Activated CD4-positive, alpha-beta T cell treated with anti-CD3 and anti-CD28 coated beads for 4 hours (primary cell): Measurements from ENCODE around the gene TRIML2.

Experiments used
- DNase-seq, 2 donors: peaks; one replicate each; pipeline ENCODE4 v3.0.0-alpha.2; 2020

TRIML2 gene

GRCh38 chr4:188109157-188109755 lies at the start of gene TRIML2:
TSS of gene TRIML2 (minus strand) at chr4:188109603. CDS start at chr4:188105368, 4,235 bp downstream.
- DNase-seq = no peak

DNA sequence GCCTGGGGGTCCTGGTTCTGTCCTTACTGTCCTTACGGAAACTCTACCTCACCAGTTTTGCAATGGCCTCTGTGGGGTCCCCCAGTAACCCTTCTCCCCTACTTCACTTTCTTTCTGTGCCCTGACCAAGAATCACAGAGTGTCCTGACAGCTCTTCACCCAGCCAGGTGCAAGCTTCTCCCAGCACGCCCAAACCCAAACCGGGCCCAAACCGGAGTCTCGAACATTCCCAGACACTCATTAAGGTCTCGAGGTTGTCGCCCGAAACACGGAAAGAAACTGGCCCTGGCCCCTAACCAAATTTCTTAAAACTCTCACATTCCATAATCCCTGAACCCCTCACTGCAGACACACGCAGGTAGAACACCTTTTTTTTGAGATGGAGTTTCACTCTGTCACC lies 48.9 kb upstream of the TRIML2 start:
- DNase-seq = no peak

DNA sequence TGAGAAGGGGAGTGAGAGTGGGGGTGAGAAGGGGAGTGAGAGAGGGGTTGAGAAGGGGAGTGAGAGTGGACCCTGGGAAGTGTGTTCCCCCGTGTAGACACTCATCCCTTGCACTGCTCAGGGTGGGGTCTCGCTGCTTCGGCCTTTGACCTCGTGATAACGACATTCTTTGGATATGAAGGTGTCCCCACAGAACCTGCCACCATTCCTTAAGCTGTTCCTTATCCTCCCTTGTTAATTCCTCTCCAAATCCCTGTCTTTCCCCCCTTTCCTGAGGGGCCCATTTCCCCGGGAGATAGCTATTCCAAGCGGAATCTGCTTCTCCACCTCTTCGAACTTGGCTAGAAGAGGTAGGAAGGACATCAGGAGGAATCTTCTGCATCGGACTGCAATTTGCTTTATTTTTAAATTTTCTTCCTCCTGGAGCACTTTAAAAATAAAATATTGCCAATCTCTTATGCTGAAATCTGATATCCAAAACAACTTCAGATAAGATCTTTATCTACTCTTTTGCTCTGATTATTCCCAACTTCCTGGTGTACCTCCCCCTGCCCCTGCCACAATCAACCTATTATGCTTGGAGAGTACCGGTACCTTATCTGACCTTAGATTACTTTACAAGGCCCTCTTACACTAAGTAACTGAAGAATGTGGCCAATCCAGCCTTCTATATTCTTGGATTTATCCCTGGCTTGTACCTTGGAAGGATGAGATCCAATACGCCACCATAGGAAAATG lies 45.4 kb upstream of the TRIML2 start:
- DNase-seq = no peak

- DNase-seq = no peak
Observed at GRCh38 chr4:188147776-188148175, 38.4 kb upstream of the TRIML2 start.

DNA sequence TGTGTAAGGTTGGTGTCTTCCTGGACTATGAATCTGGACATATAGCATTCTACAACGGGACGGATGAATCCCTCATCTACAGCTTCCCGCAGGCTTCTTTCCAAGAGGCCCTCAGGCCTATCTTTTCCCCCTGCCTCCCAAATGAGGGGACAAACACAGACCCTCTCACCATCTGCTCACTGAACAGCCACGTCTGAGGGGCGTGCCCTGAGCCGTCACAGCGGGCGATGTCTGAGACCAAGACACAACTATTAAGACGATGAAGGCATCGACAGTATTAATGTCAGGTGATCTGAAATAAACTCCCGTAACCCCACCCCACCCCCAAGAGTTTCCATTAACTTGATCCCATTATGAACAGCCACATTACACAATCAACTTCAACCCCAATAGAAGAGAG lies 37.8 kb upstream of the TRIML2 start:
- DNase-seq = no peak

GRCh38 chr4:188146618-188147017 lies 37.2 kb upstream of the TRIML2 start:
- DNase-seq = no peak

DNA sequence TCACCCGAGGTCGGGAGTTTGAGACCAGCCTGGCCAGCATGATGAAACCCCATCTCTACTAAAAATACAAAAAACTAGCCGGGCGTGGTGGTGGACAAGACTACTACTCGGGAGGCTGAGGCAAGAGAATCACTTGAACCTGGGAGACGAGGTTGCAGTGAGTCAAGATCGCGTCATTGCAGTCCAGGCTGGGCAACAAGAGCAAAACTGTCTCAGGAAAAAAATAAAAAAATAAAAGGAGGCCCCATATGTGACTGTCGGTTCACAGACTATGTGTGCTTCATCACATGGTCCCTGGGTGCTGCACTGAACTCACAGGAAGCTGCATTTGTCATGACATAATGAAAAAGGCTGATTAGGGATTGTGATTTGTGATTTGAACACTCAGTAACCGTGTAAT lies 36.2 kb upstream of the TRIML2 start:
- no peak for DNase-seq

- no peak for DNase-seq
Observed at GRCh38 chr4:188143731-188144130, 34.3 kb upstream of the TRIML2 start.

- DNase-seq = no peak
Observed at GRCh38 chr4:188139671-188140070, 30.3 kb upstream of the TRIML2 start.

DNA sequence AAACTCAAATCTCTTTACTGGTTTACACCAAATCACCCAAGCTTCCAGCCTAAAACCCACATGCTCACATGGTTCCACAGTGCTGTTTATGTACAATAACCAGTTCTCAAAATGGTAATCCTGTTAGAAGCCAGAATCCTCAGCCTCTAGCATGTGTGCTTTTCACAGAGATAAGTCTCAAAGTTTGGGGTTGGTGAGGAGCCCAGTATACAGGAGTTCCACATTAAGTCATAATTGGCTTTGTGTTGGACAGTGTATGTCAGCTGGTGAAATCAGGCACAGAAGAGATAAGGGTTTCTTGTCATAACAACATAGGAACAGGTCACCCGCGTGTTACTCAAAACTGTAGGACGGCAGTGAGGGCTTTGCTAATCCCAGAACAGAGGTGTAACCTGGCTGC lies 29.7 kb upstream of the TRIML2 start, which contains the start of gene TRIML1:
TRIML1 (plus strand) TSS at position 301 of the 400 bp plus-strand sequence. CDS start 118 bp downstream, outside the sequence.
- DNase-seq = no peak

DNA sequence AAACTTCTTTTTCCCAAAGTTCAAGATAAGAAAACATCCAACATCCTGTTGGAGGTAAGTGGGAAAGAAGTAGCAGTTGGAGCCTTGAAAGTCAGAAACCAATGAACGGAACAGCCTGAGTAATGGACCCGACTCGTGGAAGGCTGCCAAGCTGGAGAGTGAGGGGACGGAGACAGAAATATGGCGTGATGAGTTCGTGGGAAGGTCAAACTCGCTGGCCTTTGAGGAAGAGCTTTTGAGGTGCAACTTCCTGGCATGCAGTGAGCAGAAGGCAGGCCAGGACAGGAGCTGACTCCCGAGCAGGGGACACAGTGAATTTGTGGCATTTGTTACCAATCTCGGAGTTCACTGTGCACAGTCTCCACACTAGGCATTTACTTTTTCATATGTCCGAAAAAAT lies 28.8 kb upstream of the TRIML2 start:
- DNase-seq = no peak

DNA sequence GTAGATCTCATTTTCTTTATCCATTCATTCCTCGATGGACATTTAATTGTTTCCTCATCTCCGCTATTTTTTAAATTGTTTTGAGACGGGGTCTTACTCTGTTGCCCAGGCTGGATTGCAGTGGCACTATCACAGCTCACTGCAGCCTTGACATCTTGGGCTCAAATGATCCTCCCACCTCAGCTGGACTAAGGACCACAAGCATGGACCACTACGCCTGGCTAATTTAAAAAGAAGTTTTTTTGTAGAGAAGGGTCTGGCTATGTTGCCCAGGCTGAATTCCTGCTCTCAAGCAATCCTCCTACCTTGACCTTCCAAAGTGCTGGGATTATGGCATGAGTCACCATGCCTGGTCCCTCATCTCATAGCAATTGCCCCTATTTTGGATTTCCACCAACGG lies 22.8 kb upstream of the TRIML2 start:
- no peak for DNase-seq

- DNase-seq = no peak
Observed at GRCh38 chr4:188130355-188130754, 21.0 kb upstream of the TRIML2 start.

DNA sequence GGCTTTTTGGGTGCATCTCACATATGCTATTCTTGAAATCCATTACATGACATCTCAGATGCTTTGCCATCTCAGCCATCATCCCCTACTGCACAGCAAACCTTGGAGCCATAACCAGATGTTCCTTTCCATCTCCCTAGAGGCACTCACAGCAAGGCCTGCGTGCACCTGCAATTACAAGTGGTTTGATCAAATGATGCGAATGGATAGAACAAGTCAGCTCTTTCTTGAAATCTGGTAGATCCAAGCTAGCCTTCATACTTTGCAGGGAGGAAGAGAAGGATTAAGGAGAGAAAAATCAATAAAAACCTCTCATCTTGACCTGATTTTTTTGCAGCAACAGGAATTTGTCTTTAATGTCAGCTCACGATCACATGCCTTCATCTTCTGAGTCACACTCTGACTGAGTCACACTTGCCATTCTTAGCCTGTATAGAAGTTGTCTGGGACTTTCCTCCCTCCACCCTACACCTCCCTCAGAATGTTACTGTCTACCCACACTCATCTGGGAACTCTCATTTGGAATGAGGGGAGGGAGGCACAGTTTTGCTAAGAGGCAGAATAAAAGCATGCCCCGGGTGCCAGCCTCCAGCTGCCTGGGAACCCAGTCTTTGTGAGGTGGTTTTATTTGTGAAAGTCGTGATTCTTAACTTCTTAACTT lies 17.9 kb upstream of the TRIML2 start:
- DNase-seq = no peak

DNA sequence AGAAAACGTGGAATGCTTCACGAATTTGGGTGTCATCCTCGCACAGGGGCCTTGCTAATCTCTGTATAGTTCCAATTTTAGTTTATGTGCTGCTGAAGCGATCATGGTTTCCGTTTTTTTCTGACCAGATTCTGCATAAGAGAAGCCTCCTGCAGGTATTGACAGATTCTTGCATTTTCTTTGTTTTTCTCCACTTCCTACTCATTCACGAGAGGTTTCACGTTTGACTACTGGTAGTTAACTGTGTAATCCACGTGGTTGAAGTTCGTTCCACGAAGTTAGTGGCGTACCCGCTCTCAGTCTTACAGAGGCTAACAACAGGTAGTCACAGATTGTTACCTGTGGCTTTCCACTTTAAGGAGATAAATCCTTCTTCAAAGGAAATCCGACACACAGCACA lies 12.1 kb upstream of the TRIML2 start:
- no peak for DNase-seq

- no peak for DNase-seq
Observed at GRCh38 chr4:188117631-188118324, 8.4 kb upstream of the TRIML2 start.

DNA sequence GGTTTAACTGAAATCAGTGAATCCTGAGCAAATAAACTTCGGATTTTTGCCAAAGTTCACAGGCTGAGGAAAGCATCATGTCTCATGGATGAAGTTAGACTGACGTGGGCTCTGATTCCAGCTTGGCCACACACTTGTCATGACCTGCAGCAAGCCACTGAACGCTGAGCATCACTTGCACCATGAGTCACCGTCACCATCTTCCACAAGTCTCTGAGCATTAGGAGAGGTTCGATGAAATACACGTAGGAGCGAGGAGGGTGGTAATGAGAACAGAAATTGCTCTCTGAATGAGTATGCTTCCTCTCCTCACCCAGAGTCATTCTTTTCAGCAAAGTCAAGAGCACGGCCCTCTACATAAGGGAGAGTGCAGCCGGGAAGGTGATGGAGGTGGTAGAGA lies 3.8 kb upstream of the TRIML2 start:
- no peak for DNase-seq

DNA sequence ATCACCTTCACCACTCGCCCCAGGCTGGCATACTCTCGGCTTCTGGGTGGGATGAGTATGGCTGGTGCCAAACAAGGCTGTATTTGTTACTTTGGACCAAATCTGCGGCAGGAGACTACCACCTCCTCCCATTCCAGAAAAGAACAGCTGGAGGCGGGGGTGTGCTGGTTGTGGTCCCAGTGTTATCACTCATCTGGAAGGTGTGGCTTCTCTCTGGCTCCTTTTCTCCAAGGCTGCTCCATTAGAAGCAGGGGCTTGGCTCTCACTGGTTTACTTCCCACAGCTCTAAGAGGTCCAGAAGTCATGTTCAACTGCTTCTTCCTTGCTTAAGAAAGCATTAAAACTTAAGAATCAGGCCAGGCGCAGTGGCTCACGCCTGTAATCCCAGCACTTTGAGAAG lies 2.6 kb upstream of the TRIML2 start:
- no peak for DNase-seq

DNA sequence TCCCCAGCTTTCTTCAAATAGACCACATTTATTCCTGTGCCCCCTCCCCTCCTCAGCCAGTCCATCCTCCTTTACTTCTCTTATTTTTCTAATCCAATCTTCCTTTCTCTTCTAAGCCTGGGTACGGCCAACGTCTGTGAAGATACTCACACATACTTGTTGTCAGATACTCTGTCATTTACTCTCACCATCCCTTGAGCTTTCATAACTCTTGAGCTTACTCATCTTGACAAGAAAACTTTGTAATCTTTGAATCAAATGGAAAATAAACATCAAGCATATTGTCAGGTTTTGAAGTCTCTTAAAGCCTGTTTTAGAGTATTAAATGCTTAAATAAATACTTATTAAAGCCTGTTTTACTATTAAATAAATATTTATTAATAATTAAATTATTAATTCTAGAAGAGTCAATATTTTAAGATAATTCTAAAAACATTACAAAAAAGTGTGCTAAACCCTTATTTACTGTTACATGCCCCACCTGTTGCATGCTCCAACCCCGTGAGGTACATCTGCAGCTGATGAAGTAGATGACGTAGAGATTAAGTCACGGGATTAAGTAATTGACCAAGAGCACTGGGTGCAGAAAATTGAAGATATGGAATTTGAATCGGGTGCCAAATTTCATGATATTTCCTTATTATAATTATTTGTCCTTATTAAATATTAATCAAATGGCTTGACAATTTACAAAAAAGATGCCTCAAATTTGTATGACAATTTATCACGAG lies 1.5 kb upstream of the TRIML2 start:
- no peak for DNase-seq

- DNase-seq = no peak
Observed at GRCh38 chr4:188110036-188110435, 633 bp upstream of the TRIML2 start.

DNA sequence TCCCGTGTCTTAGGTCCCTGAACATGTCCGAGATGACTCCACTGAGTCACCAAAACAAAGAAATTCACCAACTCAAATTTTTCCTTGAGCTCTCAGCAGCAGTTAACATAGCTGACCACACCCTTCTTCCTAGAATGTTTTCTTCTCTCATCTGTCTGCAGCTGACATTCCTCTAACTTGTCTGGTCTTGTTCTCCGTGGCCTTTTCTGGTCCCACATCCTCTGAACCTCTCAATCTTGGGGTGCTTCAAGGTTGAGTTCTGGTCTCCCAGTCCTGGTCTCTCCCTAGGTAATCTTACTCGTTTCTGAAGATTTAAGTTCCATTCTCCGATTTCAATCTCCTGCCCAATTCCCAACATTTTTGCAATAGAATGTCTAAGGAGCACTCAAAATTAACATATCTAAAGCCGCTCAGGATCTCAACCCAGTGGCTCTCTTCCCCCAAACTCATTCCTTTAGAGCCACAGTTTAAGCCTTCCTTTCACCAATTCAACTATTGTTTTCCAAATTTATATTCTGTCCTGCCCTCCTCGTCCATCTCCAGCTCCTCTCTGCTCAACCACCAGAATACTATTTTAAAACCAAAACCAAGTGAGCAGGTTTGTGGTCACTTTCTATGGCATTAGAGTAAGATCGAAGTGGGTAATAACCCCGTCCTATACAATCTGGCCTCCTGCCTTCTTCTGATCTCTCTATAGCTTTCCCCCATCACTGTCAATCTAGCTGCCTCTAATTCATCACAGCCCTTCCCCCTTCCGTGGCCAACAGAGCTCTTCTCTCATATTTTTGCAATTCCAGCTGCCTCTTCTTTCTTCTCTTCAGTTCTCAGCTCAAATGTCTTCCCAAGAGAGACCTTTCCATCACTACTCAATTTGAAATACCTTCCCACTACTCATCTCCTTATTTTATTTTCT lies 1.2 kb downstream of the TRIML2 start:
- no peak for DNase-seq

- no peak for DNase-seq
Observed at GRCh38 chr4:188106454-188106853, 2.9 kb downstream of the TRIML2 start.
